Measurements from ENCODE around the gene LMNA.

DNA sequence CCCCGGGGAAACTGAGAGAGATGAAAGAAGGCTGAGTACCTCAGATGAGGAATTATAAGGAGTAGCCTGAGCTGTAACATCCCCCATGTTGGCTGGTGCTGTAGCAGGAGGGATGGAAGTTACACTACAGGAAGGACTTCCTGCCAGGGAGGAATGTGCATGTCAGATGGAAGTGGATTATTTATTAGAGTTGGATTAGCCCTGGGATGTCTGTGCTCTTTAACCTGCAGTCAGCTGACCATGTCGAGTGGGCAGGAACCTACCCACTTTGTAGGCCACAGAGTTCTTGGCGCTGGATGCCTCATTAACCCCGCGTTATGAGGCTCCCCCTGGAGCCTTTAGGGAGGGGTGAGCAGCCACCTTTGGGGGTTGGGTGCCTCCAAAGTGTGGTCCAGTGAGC lies 38.1 kb downstream of the LMNA start:
- TF ChIP-seq, protein P1, sequence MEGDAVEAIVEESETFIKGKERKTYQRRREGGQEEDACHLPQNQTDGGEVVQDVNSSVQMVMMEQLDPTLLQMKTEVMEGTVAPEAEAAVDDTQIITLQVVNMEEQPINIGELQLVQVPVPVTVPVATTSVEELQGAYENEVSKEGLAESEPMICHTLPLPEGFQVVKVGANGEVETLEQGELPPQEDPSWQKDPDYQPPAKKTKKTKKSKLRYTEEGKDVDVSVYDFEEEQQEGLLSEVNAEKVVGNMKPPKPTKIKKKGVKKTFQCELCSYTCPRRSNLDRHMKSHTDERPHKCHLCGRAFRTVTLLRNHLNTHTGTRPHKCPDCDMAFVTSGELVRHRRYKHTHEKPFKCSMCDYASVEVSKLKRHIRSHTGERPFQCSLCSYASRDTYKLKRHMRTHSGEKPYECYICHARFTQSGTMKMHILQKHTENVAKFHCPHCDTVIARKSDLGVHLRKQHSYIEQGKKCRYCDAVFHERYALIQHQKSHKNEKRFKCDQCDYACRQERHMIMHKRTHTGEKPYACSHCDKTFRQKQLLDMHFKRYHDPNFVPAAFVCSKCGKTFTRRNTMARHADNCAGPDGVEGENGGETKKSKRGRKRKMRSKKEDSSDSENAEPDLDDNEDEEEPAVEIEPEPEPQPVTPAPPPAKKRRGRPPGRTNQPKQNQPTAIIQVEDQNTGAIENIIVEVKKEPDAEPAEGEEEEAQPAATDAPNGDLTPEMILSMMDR (IDR thresholded peaks at IDR 0.05): no peak
- TF ChIP-seq POLR2AphosphoS5 (IDR thresholded peaks at IDR 0.05) (no peak), POLR2A (IDR thresholded peaks at IDR 0.05) (no peak), EP300 (IDR thresholded peaks at IDR 0.05) (no peak)

All from sigmoid colon (tissue), 4 donors.